Stimulated activated CD8-positive, alpha-beta memory T cell treated with anti-CD3 and anti-CD28 coated beads, Interleukin-15, amount 100 ng/mL, for 4 hours (primary cell): ENCODE results near the gene IQSEC1.

ENCODE experiments used
- DNase-seq, 2 donors: peaks; one replicate each; pipeline ENCODE4 v3.0.0-alpha.2; 2020; ENCODE audit warnings: low read depth in 2 of 2

The IQSEC1 gene

GRCh38 chr3:12935023-12935860 lies 138.0 kb downstream of the IQSEC1 start:
- DNase-seq, result no peak

GRCh38 chr3:12934431-12934830 lies 138.8 kb downstream of the IQSEC1 start:
- DNase-seq, result no peak

GRCh38 chr3:12933901-12934300 lies 139.3 kb downstream of the IQSEC1 start:
- DNase-seq, result no peak

GRCh38 chr3:12932754-12933153 lies 140.5 kb downstream of the IQSEC1 start:
- no peak for DNase-seq

GRCh38 chr3:12932347-12932746 lies 140.9 kb downstream of the IQSEC1 start:
- no peak for DNase-seq

- no peak for DNase-seq
These were observed 141.8 kb downstream of the IQSEC1 start for GRCh38 chr3:12931273-12931905.

- no peak for DNase-seq
These were observed 143.4 kb downstream of the IQSEC1 start for GRCh38 chr3:12929801-12930200.

- no peak for DNase-seq
These were observed 146.6 kb downstream of the IQSEC1 start for GRCh38 chr3:12926660-12927059.

GRCh38 chr3:12925648-12926047 lies 147.6 kb downstream of the IQSEC1 start:
- no peak for DNase-seq

GRCh38 chr3:12924437-12924836 lies 148.8 kb downstream of the IQSEC1 start:
- no peak for DNase-seq

GRCh38 chr3:12922881-12923431 lies 150.3 kb downstream of the IQSEC1 start:
- no peak for DNase-seq

GRCh38 chr3:12922306-12922705 lies 150.9 kb downstream of the IQSEC1 start:
- DNase-seq, result no peak

- no peak for DNase-seq
These were observed 151.5 kb downstream of the IQSEC1 start for GRCh38 chr3:12921736-12922135.

GRCh38 chr3:12920967-12921366 lies 152.3 kb downstream of the IQSEC1 start:
- no peak for DNase-seq

- DNase-seq, result no peak
These were observed 154.0 kb downstream of the IQSEC1 start for GRCh38 chr3:12919205-12919604.

- DNase-seq, result no peak
These were observed 155.0 kb downstream of the IQSEC1 start for GRCh38 chr3:12918231-12918630.

GRCh38 chr3:12916159-12916558 lies 157.1 kb downstream of the IQSEC1 start:
- DNase-seq, result peak; percentile 8 to 22

GRCh38 chr3:12914088-12914487 lies 159.1 kb downstream of the IQSEC1 start:
- no peak for DNase-seq

- DNase-seq, result no peak
These were observed 161.3 kb downstream of the IQSEC1 start for GRCh38 chr3:12911881-12912415.

- DNase-seq, result no peak
These were observed 162.7 kb downstream of the IQSEC1 start for GRCh38 chr3:12910356-12911099.

GRCh38 chr3:12909710-12910109 lies 163.5 kb downstream of the IQSEC1 start:
- DNase-seq, result no peak

- DNase-seq, result no peak
These were observed 164.4 kb downstream of the IQSEC1 start for GRCh38 chr3:12908859-12909258.
